ENCODE data around the gene SLC45A3. TPM values are rescaled to one million over a fixed set of nuclear protein-coding genes. Genes with fewer than 3 reads are reported as not detected.

Gene SLC45A3
- polyA plus RNA-seq, 1 donor (not counting 4 experiments of a cell fraction or from before 2014, with no cell fraction given): 2.5 TPM

- Histone ChIP-seq H3K27ac (ENCODE audit: control insufficient read depth, insufficient read depth, low read length) (no peak overlapping the region), H3K79me2 (ENCODE audit: control insufficient read depth, insufficient read depth, low read length) (no peaks in the 10 kb centered on the region), H3K9me3 (ENCODE audit: control insufficient read depth, low read depth, low read length) (no peaks in the 10 kb centered on the region), H2AFZ (ENCODE audit: control insufficient read depth, low read length) (no peak overlapping the region), H3K27me3 (ENCODE audit: control insufficient read depth, extremely low read depth, insufficient read depth, low read length) (no peaks in the 10 kb centered on the region), H3K36me3 (ENCODE audit: control insufficient read depth in 2 of 2, extremely low read depth in 1 of 2, insufficient read depth in 2 of 2, low read length in 2 of 2) (peaks cover 18 to 23% of the 10 kb centered on the region in 2 experiments), H3K4me1 (ENCODE audit: control insufficient read depth, extremely low read depth, insufficient read depth, low read length) (no peaks in the 10 kb centered on the region), H3K4me2 (ENCODE audit: control insufficient read depth, extremely low read depth, insufficient read depth, low read depth, low read length) (no peak overlapping the region), H4K20me1 (ENCODE audit: control insufficient read depth, extremely low read depth, insufficient read depth, low read length) (no peaks in the 10 kb centered on the region), H3K4me3 (ENCODE audit: control insufficient read depth in 2 of 3, extremely low read depth in 1 of 3, insufficient read depth in 2 of 3, low read depth in 1 of 3, low read length in 3 of 3) (no peak overlapping the region), H3K9ac (ENCODE audit: control insufficient read depth, extremely low read depth, insufficient read depth, low read length) (no peak overlapping the region), H3K9me1 (ENCODE audit: control insufficient read depth, extremely low read depth, insufficient read depth, low read length) (no peaks in the 10 kb centered on the region)
- TF ChIP-seq CTCF (optimal IDR thresholded peaks at IDR 0.05 in 1 of 3, IDR thresholded peaks at IDR 0.05 in 1 of 3, conservative IDR thresholded peaks at IDR 0.05 in 1 of 3; ENCODE audit: extremely low read depth in 1 of 3, insufficient read depth in 2 of 3, low read length in 3 of 3): no peak
- TF ChIP-seq EZH2 (IDR thresholded peaks at IDR 0.05; ENCODE audit: low read length): no peak
- FAIRE-seq (no peak), DNase-seq (ENCODE audit: low read depth, low spot score) (no peak)
- dilution Hi-C loops (cut with MboI; ENCODE audit: extremely low pct_ligation_motif_present, low sequenced_read_pairs): no loop called here
These were observed 38.7 kb upstream of the SLC45A3 start for GRCh38 chr1:205719015-205719414.

- no peak for FAIRE-seq
- Histone ChIP-seq H3K9ac (ENCODE audit: control insufficient read depth, extremely low read depth, insufficient read depth, low read length) (no peak overlapping the region), H4K20me1 (ENCODE audit: control insufficient read depth, extremely low read depth, insufficient read depth, low read length) (no peaks in the 10 kb centered on the region), H3K4me3 (ENCODE audit: control insufficient read depth in 2 of 3, extremely low read depth in 1 of 3, insufficient read depth in 2 of 3, low read depth in 1 of 3, low read length in 3 of 3) (no peak overlapping the region), H3K36me3 (ENCODE audit: control insufficient read depth in 2 of 2, extremely low read depth in 1 of 2, insufficient read depth in 2 of 2, low read length in 2 of 2) (peaks cover 18 to 20% of the 10 kb centered on the region in 2 experiments), H2AFZ (ENCODE audit: control insufficient read depth, low read length) (no peak overlapping the region), H3K27me3 (ENCODE audit: control insufficient read depth, extremely low read depth, insufficient read depth, low read length) (no peaks in the 10 kb centered on the region), H3K9me3 (ENCODE audit: control insufficient read depth, low read depth, low read length) (no peaks in the 10 kb centered on the region), H3K79me2 (ENCODE audit: control insufficient read depth, insufficient read depth, low read length) (no peaks in the 10 kb centered on the region), H3K27ac (ENCODE audit: control insufficient read depth, insufficient read depth, low read length) (no peak overlapping the region), H3K4me1 (ENCODE audit: control insufficient read depth, extremely low read depth, insufficient read depth, low read length) (no peaks in the 10 kb centered on the region), H3K4me2 (ENCODE audit: control insufficient read depth, extremely low read depth, insufficient read depth, low read depth, low read length) (no peak overlapping the region), H3K9me1 (ENCODE audit: control insufficient read depth, extremely low read depth, insufficient read depth, low read length) (no peaks in the 10 kb centered on the region)
- TF ChIP-seq EZH2 (IDR thresholded peaks at IDR 0.05; ENCODE audit: low read length) (no peak), CTCF (optimal IDR thresholded peaks at IDR 0.05 in 1 of 3, IDR thresholded peaks at IDR 0.05 in 1 of 3, conservative IDR thresholded peaks at IDR 0.05 in 1 of 3; ENCODE audit: extremely low read depth in 1 of 3, insufficient read depth in 2 of 3, low read length in 3 of 3) (no peak)
- dilution Hi-C loops (cut with MboI; ENCODE audit: extremely low pct_ligation_motif_present, low sequenced_read_pairs): no loop called here
- no peak for DNase-seq (ENCODE audit: low read depth, low spot score)
These were observed 36.2 kb upstream of the SLC45A3 start for GRCh38 chr1:205716371-205717132.

All from keratinocyte (primary cell).